Upper lobe of left lung (tissue), 4 donors: ENCODE data around the gene BLM.

Experiments used
- POLR2AphosphoS5 ChIP-seq, 2 donors: sonication (generic); formaldehyde crosslinking; IDR thresholded peaks; one replicate each; pipeline ENCODE4 v1.5.1; 2017; ENCODE audit warnings: antibody characterized with exemption in 2 of 2
- TF ChIP-seq, protein P1 (sequence below), 6 experiments: fragments of 450-650 bp in 4 of 6; fragments of 200-600 bp in 2 of 6; sonication (generic) in 2 of 6; IDR thresholded peaks; one replicate each; pipeline ENCODE4 v1.5.1; 2016 to 2019; ENCODE audit warnings: antibody characterized with exemption in 6 of 6

DNA sequence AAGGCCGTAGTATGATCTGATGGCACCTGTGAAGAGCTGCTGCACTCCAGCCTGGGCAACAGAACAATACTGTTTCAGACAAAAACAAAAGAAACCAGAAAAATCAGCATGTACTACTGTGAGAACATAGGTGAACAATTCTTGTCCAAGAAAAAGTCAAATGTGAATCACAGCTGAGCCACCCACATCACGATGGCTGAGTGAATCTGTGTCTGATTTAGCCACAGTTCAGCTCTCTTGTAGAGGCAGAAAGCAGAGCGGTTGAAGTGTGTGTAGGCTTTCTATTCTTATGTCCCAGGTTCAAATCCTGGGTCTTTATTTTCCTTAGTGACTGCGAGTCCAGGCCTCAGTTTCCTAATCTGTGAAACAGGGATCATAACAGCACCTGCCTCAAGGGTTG is 146.8 kb downstream of the BLM start:
- TF ChIP-seq POLR2AphosphoS5 (IDR thresholded peaks at IDR 0.05): no peak
- TF ChIP-seq, protein P1, sequence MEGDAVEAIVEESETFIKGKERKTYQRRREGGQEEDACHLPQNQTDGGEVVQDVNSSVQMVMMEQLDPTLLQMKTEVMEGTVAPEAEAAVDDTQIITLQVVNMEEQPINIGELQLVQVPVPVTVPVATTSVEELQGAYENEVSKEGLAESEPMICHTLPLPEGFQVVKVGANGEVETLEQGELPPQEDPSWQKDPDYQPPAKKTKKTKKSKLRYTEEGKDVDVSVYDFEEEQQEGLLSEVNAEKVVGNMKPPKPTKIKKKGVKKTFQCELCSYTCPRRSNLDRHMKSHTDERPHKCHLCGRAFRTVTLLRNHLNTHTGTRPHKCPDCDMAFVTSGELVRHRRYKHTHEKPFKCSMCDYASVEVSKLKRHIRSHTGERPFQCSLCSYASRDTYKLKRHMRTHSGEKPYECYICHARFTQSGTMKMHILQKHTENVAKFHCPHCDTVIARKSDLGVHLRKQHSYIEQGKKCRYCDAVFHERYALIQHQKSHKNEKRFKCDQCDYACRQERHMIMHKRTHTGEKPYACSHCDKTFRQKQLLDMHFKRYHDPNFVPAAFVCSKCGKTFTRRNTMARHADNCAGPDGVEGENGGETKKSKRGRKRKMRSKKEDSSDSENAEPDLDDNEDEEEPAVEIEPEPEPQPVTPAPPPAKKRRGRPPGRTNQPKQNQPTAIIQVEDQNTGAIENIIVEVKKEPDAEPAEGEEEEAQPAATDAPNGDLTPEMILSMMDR (IDR thresholded peaks at IDR 0.05): no peak
